HG02981 (cell line): Measurements from ENCODE around the gene CCDC182.

Experiments
- ATAC-seq: cut with Tn5 transposase; IDR thresholded peaks from one replicate; pipeline ENCODE4 v1.9.1; 2021; ENCODE audit warnings: mild to moderate bottlenecking, moderate library complexity; ENCODE audit not compliant: unreplicated experiment

CCDC182 gene

DNA sequence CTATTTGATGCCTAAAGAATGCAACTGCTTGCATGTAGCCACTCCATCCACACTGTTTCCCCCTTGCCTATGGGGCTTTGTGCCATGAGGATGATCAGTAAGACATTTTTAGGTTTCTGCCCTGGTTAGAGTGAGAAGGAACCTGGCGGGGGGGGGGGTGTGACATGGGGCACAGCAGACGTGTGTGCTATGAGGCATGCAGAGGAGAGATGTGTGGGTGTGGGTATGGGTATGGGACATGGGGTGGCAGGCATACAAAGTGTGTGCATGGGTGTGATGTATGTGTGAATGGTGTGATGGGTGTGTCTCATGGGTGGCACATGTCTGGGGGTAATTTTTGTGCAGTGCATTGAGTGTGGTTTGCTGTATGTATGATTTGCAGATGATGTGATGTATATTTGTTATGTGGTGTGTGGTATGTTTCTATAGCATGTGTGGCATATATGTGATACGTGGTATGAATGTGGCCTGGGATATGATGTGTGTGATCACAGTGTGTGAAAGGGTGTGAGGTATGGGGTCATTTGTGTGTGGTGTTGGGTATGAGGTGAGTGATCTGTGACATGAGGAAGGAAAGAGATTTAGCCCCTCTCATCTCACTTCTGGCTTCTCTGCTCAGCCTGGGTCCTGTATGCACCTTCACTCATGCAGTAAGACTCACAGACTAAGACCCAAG lies 14.9 kb downstream of the CCDC182 start:
- no peak for ATAC-seq

DNA sequence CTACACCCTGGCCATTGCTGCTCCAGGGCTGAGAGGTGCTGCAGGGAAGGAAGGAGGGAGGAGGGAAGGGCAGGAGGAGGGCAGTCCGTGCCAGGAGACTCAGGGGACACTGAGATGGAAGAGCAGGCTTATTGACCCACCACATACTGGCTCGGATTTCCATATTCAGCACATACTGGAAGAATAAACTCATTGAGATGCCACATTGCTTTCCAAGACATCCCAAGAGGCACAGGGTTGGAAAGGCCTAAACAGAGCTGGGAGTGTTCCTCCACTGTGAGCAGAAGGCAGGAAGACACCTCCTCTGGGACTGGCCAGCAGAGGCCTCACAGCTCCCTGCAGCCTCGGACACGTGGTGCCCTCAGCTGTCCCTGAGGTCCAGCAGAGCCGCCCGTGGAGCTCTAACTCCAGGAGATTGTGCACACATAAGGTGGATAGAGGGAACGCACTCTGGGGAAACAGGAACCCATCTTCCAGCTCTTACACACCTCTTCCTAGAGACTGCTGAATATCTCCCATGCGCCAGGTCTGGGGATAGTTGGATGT lies 17.4 kb downstream of the CCDC182 start:
- no peak for ATAC-seq

DNA sequence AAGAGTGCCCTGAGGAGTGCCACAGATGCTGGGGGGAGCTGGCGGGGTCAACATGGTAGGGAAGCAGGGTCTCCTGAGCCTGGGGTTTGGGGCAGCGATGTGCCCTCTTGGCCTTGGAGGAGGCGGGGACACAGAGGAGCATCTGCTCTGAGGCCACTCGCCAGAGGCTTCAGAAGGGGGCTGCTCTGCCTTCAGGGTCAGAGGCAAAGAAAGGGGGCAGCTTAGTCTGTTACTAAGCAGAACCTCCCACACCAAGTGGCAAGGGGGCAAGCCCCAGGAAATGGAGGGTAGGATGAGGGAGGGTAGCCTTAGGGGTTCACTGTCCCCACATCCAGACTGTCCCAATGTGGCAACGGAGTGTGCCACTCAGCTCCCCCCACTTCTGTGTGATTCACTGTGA lies 18.3 kb downstream of the CCDC182 start:
- no peak for ATAC-seq

DNA sequence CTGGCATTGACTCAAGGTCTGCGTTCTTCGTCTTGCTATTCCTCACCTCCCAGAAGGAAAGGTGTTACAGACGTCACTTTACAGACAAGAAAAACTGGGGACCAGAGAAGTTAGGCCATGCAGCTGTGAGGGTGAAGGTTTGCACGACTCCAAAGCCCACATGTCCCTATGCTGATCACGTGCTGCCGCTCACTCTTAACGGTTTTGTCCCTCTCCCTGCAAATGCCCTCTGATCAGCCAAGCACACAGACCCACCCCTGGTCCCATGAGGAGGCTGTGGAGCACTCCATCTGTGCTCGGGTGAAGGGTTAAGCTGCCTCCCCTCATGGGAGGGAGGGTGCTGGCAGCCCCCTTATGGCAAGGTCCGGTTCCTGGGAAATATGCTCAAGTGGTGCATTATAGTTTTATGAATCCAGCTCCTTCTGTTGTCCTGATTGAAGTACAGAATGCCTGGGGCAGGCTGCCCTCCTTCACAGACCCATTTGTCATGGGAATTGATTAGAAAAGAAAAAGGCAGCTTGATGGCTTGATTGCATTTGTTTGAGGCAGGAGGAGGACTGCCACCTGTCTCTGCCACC lies 18.8 kb downstream of the CCDC182 start:
- no peak for ATAC-seq

DNA sequence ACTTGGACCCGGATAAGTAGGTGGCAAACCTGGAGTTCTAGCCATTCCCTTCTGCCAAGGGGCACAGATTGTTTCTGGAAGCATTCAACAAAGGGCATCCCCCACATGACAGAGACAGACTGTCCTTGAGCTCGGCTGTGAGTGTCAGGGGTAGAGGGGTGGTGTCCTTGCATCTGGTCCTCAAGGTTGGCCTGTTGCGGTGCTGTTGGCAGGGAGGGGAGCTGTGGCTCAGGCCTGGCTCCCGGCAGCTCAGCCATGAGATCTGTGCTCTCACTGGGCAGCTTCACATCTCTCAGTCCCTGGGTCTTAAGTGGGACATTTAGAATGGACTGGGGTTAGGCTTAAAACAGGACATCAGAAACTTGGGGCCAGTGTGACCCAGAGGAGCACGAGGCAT lies 20.4 kb downstream of the CCDC182 start:
- no peak for ATAC-seq

DNA sequence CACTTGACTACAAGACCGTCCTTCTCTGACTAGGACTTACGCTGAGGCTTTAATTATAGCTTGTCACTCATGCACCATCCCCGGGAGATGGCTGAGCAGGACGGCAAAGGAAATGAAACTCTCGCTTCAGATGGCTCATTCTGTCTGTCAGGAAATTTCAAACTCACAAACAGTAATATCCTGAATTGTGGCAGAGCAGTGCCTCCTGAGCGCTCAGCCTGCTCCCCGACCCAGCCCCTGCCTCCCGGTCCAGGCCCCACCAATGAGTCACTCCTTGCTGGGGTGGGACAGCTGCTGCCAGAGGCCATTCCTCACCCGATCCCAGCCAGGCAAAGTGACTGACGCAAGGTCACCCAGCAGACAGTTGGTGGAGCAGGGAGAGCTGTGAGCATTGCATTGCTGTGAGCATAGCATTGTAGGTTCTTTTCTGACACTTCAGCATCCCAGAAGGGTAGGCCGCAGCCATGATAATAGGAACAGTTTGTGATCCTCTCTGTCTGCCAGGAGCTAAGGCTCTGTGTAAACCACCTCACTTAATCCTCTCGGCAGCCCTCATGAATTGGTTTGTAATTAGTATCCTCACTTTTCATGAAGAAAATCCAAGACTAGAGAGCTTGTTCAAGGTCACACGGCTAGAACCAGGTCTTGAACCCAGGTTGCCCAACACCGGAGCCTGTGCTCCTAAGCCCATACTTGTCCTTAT lies 20.9 kb downstream of the CCDC182 start:
- ATAC-seq: peak; percentile 57

DNA sequence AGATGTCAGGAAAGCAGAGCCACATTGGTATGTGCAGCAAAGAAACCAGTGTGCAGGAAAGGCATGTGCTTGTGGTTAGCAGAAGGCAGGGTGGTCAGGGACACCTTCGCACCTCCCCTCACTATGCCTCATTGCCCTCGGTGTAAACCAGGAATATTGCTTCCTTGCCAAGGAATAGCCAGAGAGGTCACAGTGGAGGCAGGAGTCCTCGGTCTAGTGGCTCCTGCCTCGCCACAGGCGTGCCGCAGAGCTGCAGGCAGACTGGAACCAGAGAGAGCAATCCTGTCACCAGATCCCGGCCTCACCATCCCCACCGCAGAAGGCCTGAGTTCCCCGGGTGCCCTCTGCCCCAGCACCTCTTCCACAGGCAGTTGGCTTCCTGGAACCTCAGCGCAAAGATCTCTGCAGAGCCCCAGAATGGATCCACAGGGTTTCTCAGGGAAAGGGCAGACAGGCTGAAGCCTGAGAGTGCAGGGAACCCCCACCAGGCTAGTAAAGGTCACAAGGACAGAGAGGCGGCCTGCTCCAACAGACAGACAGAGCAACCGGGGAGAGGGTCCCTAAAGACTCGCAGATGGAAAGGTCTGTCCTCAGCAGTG lies 21.6 kb downstream of the CCDC182 start:
- no peak for ATAC-seq

DNA sequence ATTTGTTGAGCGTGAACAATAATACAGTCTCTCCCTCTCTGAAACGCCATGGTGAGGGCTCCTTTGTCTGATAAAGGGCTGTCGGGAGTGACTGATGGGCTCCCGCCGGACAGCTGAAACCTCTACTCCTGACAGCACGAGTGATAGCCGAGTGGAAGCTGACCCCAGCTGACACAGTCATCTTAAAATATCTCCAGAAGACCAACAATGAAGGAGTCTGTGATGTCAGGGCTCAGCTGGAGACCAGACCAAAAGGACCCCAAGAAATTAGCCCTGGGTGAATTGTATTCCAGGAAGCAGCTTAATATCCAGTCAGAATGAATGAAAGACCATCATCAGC lies 22.4 kb downstream of the CCDC182 start:
- ATAC-seq: no peak

DNA sequence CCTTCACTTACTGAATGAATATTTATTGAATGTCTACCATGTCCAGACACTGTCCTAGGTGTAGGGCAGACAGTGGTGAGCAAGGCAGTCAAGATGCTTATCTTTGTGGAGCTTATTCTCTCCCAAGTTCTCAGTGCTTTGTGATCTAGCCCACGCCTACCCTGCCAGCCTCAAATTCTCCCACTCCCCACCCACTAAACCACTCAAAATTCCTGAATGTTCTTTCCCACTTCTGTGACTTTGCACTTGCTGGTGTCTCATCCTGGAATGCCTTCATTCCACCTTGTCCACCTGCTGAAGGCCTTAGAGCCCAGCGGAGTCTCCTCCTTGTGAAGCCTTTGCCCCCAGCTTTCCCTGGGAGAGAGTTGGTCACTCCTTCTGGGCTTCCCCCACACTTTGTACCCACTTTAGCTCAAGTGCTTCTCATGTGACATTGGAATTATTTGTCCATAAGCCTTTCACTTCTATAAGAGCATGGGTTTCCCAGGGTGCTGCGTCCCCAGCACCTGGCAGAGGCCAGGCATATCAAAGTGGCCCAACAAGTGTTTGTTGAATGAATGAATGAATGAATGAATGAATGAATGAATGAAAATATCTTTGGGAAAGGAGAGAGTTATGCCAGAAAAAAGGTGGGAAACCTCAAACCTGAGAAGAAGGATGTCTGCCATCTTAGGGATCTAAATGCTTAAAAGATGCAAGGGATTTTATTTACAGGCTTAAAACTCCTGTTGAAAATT lies 23.0 kb downstream of the CCDC182 start:
- ATAC-seq: no peak

DNA sequence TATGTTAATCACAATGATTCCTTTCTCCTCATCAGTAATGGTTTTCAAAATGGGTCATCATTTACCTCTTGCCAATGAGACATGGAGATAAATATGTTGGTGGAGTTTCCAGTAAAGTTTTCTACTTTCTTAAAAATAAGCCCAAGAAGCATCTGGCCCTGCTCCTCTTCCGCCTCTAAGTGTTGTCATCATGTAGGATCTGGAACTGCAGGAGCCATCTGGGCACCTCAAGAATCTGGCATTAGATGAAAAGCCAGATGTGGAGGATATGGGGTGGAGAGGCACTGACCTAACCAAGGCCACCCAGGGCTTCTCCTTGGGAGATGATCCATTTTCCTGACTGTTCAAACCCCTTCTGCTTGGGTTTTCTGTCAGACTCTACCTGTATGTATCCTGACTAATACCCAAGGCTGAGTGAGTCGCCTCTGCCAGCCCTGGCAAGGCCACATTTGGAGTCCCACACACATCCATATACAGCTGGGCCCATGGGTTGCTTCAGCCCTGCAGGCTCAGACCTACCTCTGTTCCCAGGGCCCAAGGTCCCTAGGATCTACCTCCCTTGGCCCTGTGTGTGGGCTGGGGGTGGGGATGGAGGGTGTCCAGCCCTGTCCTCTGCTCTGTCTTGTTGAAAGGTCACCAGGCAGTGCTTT lies 24.6 kb downstream of the CCDC182 start:
- no peak for ATAC-seq

DNA sequence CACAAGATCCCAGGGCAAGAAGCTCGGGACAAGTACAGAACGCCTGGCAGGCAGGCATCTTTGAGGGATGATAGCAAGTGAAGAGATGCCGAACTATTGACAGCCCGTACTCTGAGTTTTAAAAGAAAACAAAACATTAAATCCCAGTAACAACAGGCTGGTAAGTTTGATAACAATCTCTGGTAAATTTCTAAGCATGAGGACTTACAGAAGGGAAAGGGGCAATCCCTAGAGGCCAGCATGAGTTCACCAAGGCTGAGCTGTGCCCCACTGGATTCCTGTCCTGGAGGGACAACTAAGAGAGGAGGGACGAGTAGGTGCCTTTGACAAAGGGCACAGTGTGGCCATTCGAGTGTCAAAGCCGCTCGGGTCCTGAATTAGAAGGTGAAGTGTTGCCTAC lies 26.2 kb downstream of the CCDC182 start:
- ATAC-seq: no peak

DNA sequence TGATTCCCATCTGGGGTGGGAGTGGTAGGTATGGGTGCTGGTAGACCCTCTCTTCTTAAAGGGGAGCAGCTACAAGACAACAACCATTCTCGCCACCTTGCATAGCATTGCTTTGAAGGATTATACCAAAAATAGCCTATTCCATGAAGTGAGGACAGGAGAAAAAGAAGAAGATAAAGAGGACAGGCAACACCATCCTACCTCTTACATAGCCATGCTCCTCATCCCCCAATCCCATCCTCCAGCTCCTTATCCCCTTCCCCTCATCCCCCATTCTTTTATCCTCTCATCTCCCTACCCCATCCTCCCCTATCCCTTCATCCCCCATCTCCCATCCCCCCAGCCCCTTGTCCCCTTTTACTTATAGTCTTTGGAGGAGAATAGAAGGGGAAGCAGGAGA lies 29.1 kb downstream of the CCDC182 start:
- ATAC-seq: no peak

DNA sequence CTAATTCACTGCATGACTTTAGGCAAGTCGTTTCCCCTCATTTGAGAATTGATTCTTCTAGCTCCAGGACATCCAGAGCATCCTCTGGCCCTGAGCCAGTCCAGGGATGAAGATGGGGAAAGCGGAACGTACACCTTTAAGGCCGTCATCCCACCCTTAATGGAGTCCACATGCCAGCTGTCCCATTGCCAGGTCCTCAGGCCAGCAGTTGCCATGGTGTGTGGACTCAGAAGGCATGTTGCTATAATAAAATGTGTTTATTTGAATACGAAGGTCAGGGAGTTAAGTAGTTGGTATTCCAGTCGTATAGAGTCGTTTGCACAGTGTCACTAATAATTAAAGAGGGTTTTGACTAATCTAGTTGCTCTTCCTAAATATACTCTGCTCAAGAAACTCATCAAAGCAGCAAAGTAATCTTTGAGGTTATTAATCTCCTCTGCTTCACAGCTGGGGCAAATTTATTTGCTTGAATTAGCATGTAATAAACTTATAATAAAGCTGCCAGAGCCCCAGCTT lies 30.4 kb downstream of the CCDC182 start:
- ATAC-seq: no peak

DNA sequence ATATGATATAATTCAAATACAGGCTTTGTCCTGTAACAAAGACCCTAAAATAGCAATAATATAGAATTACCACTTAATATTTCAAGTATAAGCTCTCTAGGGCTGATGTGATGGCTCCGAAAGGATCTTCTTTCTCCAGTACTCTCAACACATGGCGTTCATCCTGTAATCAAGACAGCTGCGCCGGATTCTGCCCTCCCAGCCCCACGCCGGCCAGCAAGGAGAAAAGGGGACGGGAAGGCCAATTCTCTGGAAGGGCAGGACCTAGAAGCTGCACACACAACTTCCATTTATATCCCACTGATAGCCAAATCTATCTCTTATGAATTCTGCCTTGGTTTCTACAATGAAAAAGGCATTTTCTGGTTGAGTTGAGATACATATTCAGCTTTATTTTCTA lies 32.0 kb downstream of the CCDC182 start:
- no peak for ATAC-seq

DNA sequence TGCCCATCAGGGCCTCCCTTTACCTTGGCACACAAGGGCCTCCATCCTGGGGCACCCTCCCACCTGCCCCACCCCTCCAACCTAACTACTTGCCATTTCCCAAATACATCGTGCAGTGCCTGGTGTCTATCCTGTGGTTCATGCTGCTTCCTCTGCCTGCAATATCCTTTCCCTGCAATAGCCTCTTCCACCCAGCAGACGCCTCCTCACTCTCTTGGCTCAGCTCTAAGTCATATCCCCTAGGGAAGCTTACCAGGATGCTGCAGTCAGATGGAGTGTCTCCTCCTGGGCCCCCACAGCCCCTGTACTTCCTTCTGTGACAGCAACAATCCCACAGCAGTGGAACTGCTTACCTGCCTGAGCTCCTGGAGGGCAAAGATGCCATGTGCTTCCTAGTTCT lies 36.7 kb downstream of the CCDC182 start:
- no peak for ATAC-seq

DNA sequence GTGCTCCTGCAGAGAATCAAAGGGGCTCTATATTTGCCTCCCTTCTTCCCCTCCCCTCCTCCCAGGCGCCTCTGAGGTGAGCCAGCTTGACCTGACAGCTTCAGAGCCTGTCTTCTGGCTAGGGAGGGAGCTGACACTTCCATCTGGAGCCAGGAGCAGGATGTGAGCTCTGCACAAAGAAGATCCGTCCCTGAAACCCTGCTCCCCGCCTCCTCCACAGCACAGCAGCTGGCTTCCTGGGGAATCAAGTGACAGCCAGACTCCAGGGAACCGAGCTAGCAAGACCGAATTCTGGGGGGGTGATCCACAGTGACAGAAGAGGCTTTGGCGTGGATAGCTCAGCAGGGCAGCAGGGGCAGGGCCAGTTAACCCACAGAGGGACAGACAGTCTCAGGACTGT lies 37.2 kb downstream of the CCDC182 start:
- ATAC-seq: no peak

DNA sequence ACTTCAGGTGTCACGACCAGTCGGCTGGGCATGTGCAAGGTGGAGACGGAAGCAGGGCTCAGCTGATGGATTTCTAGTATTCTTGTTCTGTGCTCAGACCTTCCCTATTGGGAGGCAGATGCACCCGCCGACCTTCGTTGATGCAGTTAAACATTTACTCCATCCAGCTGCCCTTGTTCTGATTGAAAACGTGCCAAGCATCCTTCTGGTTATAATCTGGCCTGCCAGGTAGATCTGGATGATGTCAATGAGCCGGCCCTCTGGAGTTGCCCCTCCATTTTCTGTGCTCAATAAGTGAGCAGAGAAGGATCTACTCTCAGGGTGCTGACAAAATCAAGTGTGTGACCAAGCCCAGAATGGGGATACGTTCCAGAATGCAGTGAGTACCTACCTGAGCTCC lies 38.3 kb downstream of the CCDC182 start:
- no peak for ATAC-seq

DNA sequence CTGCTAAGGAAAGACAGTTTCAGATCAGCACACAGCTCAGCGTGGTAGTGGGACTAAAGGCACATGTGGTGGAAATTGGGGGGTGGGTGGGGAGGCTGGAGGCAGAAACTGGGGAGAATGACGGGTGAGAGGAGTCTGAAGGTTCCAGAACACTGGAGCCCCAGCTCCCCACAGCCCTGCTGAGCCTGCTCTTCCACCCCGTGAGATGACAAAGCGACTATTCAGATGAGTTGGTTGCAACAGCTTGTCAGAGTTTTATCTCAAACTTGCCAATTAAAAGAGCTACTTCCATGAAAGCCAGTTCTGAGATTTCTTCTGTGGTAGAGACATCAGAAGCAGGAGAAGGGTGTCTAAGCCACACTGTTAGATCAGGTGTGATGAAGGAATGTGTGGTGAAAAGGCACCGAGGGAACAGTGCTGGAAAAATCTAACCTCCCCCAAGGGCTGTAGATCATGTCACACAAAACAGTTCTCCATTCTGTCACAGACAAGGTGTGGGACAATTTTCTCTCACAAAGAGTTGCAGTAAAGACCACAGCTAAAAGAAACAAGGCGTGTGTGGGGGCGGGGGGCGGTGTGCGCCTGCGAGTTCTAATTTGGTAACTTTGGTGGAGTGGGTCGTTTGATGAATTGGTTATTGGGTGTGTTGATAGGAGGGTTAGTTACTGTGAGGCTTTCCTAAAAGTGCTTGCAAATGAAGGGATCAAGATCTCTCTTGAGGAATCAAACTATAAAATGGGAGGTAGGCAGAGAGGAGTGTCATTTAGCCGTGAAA lies 39.0 kb downstream of the CCDC182 start:
- ATAC-seq: no peak

DNA sequence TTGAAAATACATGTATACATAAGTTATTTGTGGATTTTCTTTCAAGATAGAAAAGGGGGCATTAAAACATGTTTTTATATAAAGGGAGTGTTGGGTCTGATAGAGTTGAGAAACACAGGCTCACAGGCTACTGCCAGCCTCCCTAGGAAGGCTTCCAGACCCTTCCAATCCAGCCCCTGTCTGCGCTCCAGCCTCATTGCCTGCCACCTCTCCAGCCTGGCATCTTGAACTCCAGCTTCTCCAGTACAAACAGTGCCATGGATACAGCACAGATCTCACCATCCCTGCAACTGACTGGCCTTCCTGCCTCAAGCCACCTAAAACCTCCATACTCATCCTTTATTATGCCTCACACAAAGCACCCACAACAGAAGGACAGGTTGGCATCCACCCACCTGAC lies 40.7 kb downstream of the CCDC182 start:
- ATAC-seq: no peak

DNA sequence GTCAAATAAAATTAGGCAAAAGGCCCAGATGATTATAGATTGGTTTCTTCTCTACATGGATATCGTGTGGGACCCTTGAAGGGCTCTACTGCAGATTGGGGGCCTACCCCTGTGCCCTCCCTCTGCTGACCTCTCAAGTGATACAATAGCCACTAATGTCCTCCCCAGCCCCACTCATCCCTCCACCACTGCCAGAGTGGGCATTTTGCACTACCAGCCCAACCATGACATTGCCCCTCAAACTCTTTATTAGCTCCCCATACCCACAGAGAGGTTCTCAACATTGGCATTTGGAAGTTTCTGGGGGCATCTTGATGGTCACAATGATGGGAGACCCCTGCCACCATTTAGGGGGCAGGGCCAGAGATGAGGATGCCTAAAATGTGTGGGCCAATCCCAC lies 41.8 kb downstream of the CCDC182 start:
- no peak for ATAC-seq
